Astrocyte (in vitro differentiated cells and primary cell): ENCODE results near the gene ABCA5. TPM values are rescaled to one million over a fixed set of nuclear protein-coding genes. Genes with fewer than 3 reads are reported as not detected.
"Not testable (repeated sequence)": the region's sequence is repeated elsewhere in the genome, so short reads cannot be mapped to it uniquely, and the experiment has no call there.

Experiments used
- DNase-seq: peaks from one replicate; pipeline ENCODE4 v3.0.0-alpha.2; 2010; ENCODE audit warnings: low read depth
- FAIRE-seq: peaks from 2 replicates; lab custom pipeline; 2011; peaks lifted over from hg19 to GRCh38; lab: Jason Lieb, UNC
- H2AFZ ChIP-seq: 2 replicates; pipeline ENCODE4 v1.6.0; 2012; ENCODE audit warnings: low read depth, low read length, inconsistent platforms
- H3K27ac ChIP-seq: 2 replicates; pipeline ENCODE4 v1.5.1; 2011; ENCODE audit warnings: low read depth, low read length, inconsistent platforms
- H3K27me3 ChIP-seq: 2 replicates; pipeline ENCODE4 v1.6.0; 2011; ENCODE audit warnings: low read length, inconsistent platforms; ENCODE audit not compliant: insufficient read depth
- H3K36me3 ChIP-seq: 2 replicates; pipeline ENCODE4 v1.5.1; 2011; ENCODE audit warnings: low read length, inconsistent platforms; ENCODE audit not compliant: insufficient read depth
- H3K4me1 ChIP-seq: 2 replicates; pipeline ENCODE4 v1.5.1; 2011; ENCODE audit warnings: low read length, inconsistent platforms; ENCODE audit not compliant: insufficient read depth
- H3K4me2 ChIP-seq: 2 replicates; pipeline ENCODE4 v1.6.0; 2012; ENCODE audit warnings: low read length, inconsistent platforms
- H3K4me3 ChIP-seq: 2 replicates; pipeline ENCODE4 v1.5.1; 2011; ENCODE audit warnings: low read depth, mild to moderate bottlenecking, low read length, inconsistent platforms; ENCODE audit not compliant: insufficient read depth
- H3K79me2 ChIP-seq: 2 replicates; pipeline ENCODE4 v1.6.0; 2012; ENCODE audit warnings: mild to moderate bottlenecking, low read length, inconsistent platforms; ENCODE audit not compliant: insufficient read depth
- H3K9ac ChIP-seq: 2 replicates; pipeline ENCODE4 v1.6.0; 2012; ENCODE audit warnings: mild to moderate bottlenecking, low read length, inconsistent platforms
- H3K9me3 ChIP-seq: 2 replicates; pipeline ENCODE4 v1.5.1; 2012; ENCODE audit warnings: low read depth, mild to moderate bottlenecking, low read length, inconsistent platforms; ENCODE audit not compliant: insufficient read depth
- H4K20me1 ChIP-seq: 2 replicates; pipeline ENCODE4 v1.6.0; 2012; ENCODE audit warnings: low read length, inconsistent platforms; ENCODE audit not compliant: insufficient read depth
- H3K27ac Mint-ChIP-seq: one replicate; pipeline ENCODE4 v1.8.0; 2021; ENCODE audit warnings: mild to moderate bottlenecking, mixed read lengths; ENCODE audit not compliant: unreplicated experiment
- H3K27me3 Mint-ChIP-seq: one replicate; pipeline ENCODE4 v1.8.0; 2021; ENCODE audit warnings: low read depth, mixed read lengths; ENCODE audit not compliant: unreplicated experiment
- H3K36me3 Mint-ChIP-seq: one replicate; pipeline ENCODE4 v1.8.0; 2021; ENCODE audit warnings: low read depth, mixed read lengths; ENCODE audit not compliant: unreplicated experiment
- H3K4me1 Mint-ChIP-seq: one replicate; pipeline ENCODE4 v1.8.0; 2021; ENCODE audit warnings: low read depth, mixed read lengths; ENCODE audit not compliant: unreplicated experiment
- H3K4me3 Mint-ChIP-seq: one replicate; pipeline ENCODE4 v1.8.0; 2021; ENCODE audit warnings: mild to moderate bottlenecking, moderate library complexity, mixed read lengths; ENCODE audit not compliant: unreplicated experiment
- H3K9me3 Mint-ChIP-seq: one replicate; pipeline ENCODE4 v1.8.0; 2021; ENCODE audit warnings: mild to moderate bottlenecking, mixed read lengths; ENCODE audit not compliant: unreplicated experiment
- CTCF ChIP-seq: IDR thresholded peaks from 2 replicates; pipeline ENCODE4 v1.5.1; 2011; ENCODE audit warnings: low read depth, mild to moderate bottlenecking, inconsistent platforms, low read length, moderate library complexity; ENCODE audit not compliant: insufficient read depth
- EZH2 ChIP-seq: IDR thresholded peaks from 2 replicates; pipeline ENCODE4 v1.6.1; 2012; ENCODE audit warnings: mild to moderate bottlenecking, low read length, inconsistent platforms; ENCODE audit not compliant: insufficient read depth
- total RNA-seq: library from RNA; stranded (reverse); gene quantifications from 2 replicates; pipeline ENCODE4 v1.2.1, GENCODE V29; 2021

ABCA5 gene
- total RNA-seq, 1 donor from 2014 or later: 2.6 TPM

- no peaks in the 10 kb centered on the region for H3K79me2 ChIP-seq
- H3K4me3 Mint-ChIP-seq: no peak overlapping the region
- no peak for TF ChIP-seq EZH2
- TF ChIP-seq CTCF: no peak
- H3K27ac Mint-ChIP-seq: no peak overlapping the region
- H3K4me1 ChIP-seq: no peaks in the 10 kb centered on the region
- no peak overlapping the region for H3K4me2 ChIP-seq
- H3K4me1 Mint-ChIP-seq: no peaks in the 10 kb centered on the region
- H3K4me3 ChIP-seq: no peak overlapping the region
- no peaks in the 10 kb centered on the region for H3K36me3 Mint-ChIP-seq
- DNase-seq (no peak), FAIRE-seq (no peak)
- H3K9ac ChIP-seq: no peak overlapping the region
- no peak overlapping the region for H3K27ac ChIP-seq
- H2AFZ ChIP-seq: no peak overlapping the region
- no peaks in the 10 kb centered on the region for H3K36me3 ChIP-seq
- no peaks in the 10 kb centered on the region for H4K20me1 ChIP-seq
- H3K27me3 Mint-ChIP-seq: peaks cover 3% of the 10 kb centered on the region
- H3K9me3 Mint-ChIP-seq: no peaks in the 10 kb centered on the region
- no peaks in the 10 kb centered on the region for H3K27me3 ChIP-seq
- H3K9me3 ChIP-seq: no peaks in the 10 kb centered on the region
Measured at GRCh38 chr17:69198238-69198637, 128.7 kb downstream of the ABCA5 start.

- FAIRE-seq, H4K20me1 ChIP-seq, H3K4me3 ChIP-seq, H3K27me3 ChIP-seq, H2AFZ ChIP-seq, H3K4me1 ChIP-seq, H3K9me3 Mint-ChIP-seq, H3K4me3 Mint-ChIP-seq, H3K79me2 ChIP-seq, H3K36me3 ChIP-seq, DNase-seq, H3K9ac ChIP-seq, H3K9me3 ChIP-seq, H3K4me2 ChIP-seq, H3K27ac Mint-ChIP-seq, H3K27ac ChIP-seq, H3K4me1 Mint-ChIP-seq, H3K27me3 Mint-ChIP-seq, H3K36me3 Mint-ChIP-seq: not testable (repeated sequence)
Measured at GRCh38 chr17:69196105-69196653, 130.8 kb downstream of the ABCA5 start.

Other genes with a start within 250 kb of the ABCA5 start
- not detected in 2 replicates for gene ABCA6, start 185.2 kb downstream of the ABCA5 start, total RNA-seq
- 0.20 and 0.75 TPM in 2 replicates for gene ABCA10, start 98.3 kb downstream of the ABCA5 start, total RNA-seq
- 8.8 and 10.1 TPM in 2 replicates for gene MAP2K6, start 87.6 kb upstream of the ABCA5 start, total RNA-seq